ENCODE measurements around the gene KCNIP4. TPM values are rescaled to one million over a fixed set of nuclear protein-coding genes. Genes with fewer than 3 reads are reported as not detected.

Gene KCNIP4
- total and polyA plus RNA-seq, 2 of the 8 experiments (the other 6 are each of a cell fraction or from before 2014, with no cell fraction given), result 0.06 TPM; not detected in 1

GRCh38 chr4:20683766-20684165 is 1264.8 kb downstream of the KCNIP4 start (continued):
- no peak for TF ChIP-seq CHD7 (IDR thresholded peaks at IDR 0.05; ENCODE audit: insufficient replicate concordance, low read length)
- no peak for TF ChIP-seq TEAD4 (IDR thresholded peaks at IDR 0.05; ENCODE audit: low read depth, low read length)
- no peak for TF ChIP-seq POLR2AphosphoS5 (IDR thresholded peaks at IDR 0.05; ENCODE audit: low read depth, low read length)
- TF ChIP-seq SP4 (IDR thresholded peaks at IDR 0.05; ENCODE audit: low read length), result no peak
- no peak for TF ChIP-seq TCF12 (IDR thresholded peaks at IDR 0.05; ENCODE audit: low read depth, low read length)
- TF ChIP-seq CTCF (IDR thresholded peaks at IDR 0.05; ENCODE audit: control extremely low read depth in 1 of 3, insufficient read depth in 1 of 3, low read depth in 1 of 3, low read length in 3 of 3), result no peak
- no peak for TF ChIP-seq ATF3 (IDR thresholded peaks at IDR 0.05; ENCODE audit: insufficient read depth, low read depth, low read length)
- no peak for TF ChIP-seq RXRA (IDR thresholded peaks at IDR 0.05; ENCODE audit: insufficient read depth, low read depth, low read length)
- TF ChIP-seq SP1 (IDR thresholded peaks at IDR 0.05; ENCODE audit: low read depth, low read length), result no peak

All from H1 (cell line).